Loucy (cell line): ENCODE results near the gene SGMS1.

Experiments used
- H2AFZ ChIP-seq: fragments of 200-600 bp; sonication (generic); 2 replicates; pipeline ENCODE4 v1.6.0; 2016; ENCODE audit warnings: antibody characterized with exemption, mild to moderate bottlenecking, low read length, moderate library complexity
- H3F3A ChIP-seq: fragments of 200-600 bp; 2 replicates; pipeline ENCODE4 v1.6.0; 2016; ENCODE audit warnings: antibody characterized with exemption, low read depth, mild to moderate bottlenecking
- H3K27me3 ChIP-seq: fragments of 200-600 bp; sonication (generic); 2 replicates; pipeline ENCODE4 v1.6.1; 2014; ENCODE audit warnings: low read length, mild to moderate bottlenecking; ENCODE audit not compliant: insufficient read depth, poor library complexity, severe bottlenecking
- H3K36me3 ChIP-seq: fragments of 200-600 bp; sonication (generic); 2 replicates; pipeline ENCODE4 v1.6.1; 2016; ENCODE audit warnings: low read length; ENCODE audit not compliant: insufficient read depth
- H3K4me1 ChIP-seq: fragments of 200-600 bp; sonication (generic); 2 replicates; pipeline ENCODE4 v1.5.1; 2014; ENCODE audit warnings: low read length, mild to moderate bottlenecking; ENCODE audit not compliant: insufficient read depth, poor library complexity, severe bottlenecking
- H3K4me2 ChIP-seq: fragments of 200-600 bp; sonication (generic); 2 replicates; pipeline ENCODE4 v1.6.0; 2014; ENCODE audit warnings: antibody characterized with exemption, low read length, low read depth, mild to moderate bottlenecking; ENCODE audit not compliant: poor library complexity, severe bottlenecking
- H3K4me3 ChIP-seq: fragments of 200-600 bp; sonication (generic); 2 replicates; pipeline ENCODE4 v1.5.1; 2014; ENCODE audit warnings: low read length, mild to moderate bottlenecking, mixed read lengths; ENCODE audit not compliant: poor library complexity, severe bottlenecking
- H3K79me2 ChIP-seq: fragments of 200-600 bp; sonication (generic); 2 replicates; pipeline ENCODE4 v1.6.1; 2014; ENCODE audit warnings: low read length; ENCODE audit not compliant: insufficient read depth
- H3K9ac ChIP-seq: fragments of 200-600 bp; sonication (generic); 2 replicates; pipeline ENCODE4 v1.6.0; 2014; ENCODE audit warnings: mild to moderate bottlenecking, low read depth, low read length, moderate library complexity; ENCODE audit not compliant: poor library complexity, severe bottlenecking
- H3K9me2 ChIP-seq: fragments of 200-600 bp; sonication (generic); replicated peaks from 2 replicates; pipeline ENCODE4 v1.6.1; 2016; ENCODE audit warnings: low read depth, low read length, mixed read lengths
- H3K9me3 ChIP-seq: fragments of 200-600 bp; sonication (generic); 2 replicates; pipeline ENCODE4 v1.6.1; 2014; ENCODE audit warnings: mild to moderate bottlenecking, antibody characterized with exemption, low read length, low read depth; ENCODE audit not compliant: insufficient read depth
- H4K20me1 ChIP-seq: fragments of 200-600 bp; sonication (generic); 2 replicates; pipeline ENCODE4 v1.6.0; 2014; ENCODE audit warnings: antibody characterized with exemption, low read length, mild to moderate bottlenecking; ENCODE audit not compliant: insufficient read depth, poor library complexity, severe bottlenecking
- EZH2phosphoT487 ChIP-seq: fragments of 200-600 bp; IDR thresholded peaks from 2 replicates; pipeline ENCODE4 v1.6.1; 2018; ENCODE audit warnings: antibody characterized with exemption, mild to moderate bottlenecking, moderate library complexity, borderline replicate concordance
- TF ChIP-seq, protein P1 (sequence below): fragments of 200-600 bp; sonication (generic); conservative IDR thresholded peaks from 2 replicates; pipeline ENCODE4 v1.5.1; 2014; ENCODE audit warnings: mild to moderate bottlenecking, antibody characterized with exemption, low read length

SGMS1 gene

DNA sequence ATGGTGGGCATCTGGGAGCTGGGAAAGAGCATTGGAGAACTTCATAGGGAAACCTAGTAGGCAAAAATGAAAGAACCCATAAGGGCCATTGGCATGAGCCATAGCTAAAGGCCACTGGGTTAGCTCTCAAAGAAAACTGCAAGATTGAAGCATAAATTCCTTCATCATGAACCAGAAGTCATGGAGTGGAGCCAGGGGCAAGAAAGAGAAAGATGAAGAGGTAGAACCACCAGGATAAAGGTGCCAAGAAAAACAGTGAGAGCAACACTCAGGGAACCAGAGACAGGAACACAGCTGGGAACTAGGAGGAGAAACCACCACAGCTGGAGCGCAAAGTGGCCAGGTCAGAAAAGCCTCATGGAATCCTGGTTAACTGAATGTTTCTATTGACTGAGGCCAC is 11.5 kb upstream of the SGMS1 start:
- H3K9ac ChIP-seq: no peak overlapping the region
- H3K4me3 ChIP-seq: no peak overlapping the region
- no peak for TF ChIP-seq EZH2phosphoT487
- TF ChIP-seq, protein P1, sequence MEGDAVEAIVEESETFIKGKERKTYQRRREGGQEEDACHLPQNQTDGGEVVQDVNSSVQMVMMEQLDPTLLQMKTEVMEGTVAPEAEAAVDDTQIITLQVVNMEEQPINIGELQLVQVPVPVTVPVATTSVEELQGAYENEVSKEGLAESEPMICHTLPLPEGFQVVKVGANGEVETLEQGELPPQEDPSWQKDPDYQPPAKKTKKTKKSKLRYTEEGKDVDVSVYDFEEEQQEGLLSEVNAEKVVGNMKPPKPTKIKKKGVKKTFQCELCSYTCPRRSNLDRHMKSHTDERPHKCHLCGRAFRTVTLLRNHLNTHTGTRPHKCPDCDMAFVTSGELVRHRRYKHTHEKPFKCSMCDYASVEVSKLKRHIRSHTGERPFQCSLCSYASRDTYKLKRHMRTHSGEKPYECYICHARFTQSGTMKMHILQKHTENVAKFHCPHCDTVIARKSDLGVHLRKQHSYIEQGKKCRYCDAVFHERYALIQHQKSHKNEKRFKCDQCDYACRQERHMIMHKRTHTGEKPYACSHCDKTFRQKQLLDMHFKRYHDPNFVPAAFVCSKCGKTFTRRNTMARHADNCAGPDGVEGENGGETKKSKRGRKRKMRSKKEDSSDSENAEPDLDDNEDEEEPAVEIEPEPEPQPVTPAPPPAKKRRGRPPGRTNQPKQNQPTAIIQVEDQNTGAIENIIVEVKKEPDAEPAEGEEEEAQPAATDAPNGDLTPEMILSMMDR: no peak
- H4K20me1 ChIP-seq: no peaks in the 10 kb centered on the region
- no peaks in the 10 kb centered on the region for H3K9me2 ChIP-seq
- H3K4me1 ChIP-seq: peaks cover 6% of the 10 kb centered on the region
- no peaks in the 10 kb centered on the region for H3K36me3 ChIP-seq
- no peaks in the 10 kb centered on the region for H3K79me2 ChIP-seq
- no peaks in the 10 kb centered on the region for H3F3A ChIP-seq
- H2AFZ ChIP-seq: no peak overlapping the region
- H3K27me3 ChIP-seq: peaks cover 68% of the 10 kb centered on the region
- H3K9me3 ChIP-seq: no peaks in the 10 kb centered on the region
- no peak overlapping the region for H3K4me2 ChIP-seq

DNA sequence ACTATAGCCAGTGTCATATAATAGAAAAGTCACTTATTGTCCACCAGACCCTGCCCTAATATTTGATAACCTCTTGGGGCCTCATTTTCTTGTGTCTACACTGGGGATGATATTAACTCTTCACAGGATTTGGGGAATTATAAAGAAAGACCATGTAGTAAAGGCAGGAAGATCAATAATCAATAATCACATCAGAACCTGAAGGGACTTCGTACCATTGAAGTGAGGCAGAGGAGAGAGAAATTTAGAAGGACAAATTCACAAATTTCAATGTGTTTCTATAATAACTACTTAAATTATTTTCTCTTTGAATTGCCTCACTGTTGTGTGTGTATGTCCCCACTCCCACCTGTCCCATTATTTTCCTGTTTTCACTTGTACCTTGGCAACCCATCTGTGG is 10.7 kb upstream of the SGMS1 start:
- Histone ChIP-seq H3K9ac (no peak overlapping the region), H3K27me3 (peaks cover 60% of the 10 kb centered on the region), H3K4me3 (no peak overlapping the region), H3K36me3 (no peaks in the 10 kb centered on the region), H3K79me2 (no peaks in the 10 kb centered on the region), H3K9me3 (no peaks in the 10 kb centered on the region), H3K4me1 (peaks cover 6% of the 10 kb centered on the region), H3K9me2 (no peaks in the 10 kb centered on the region), H2AFZ (no peak overlapping the region), H4K20me1 (no peaks in the 10 kb centered on the region), H3F3A (no peaks in the 10 kb centered on the region), H3K4me2 (no peak overlapping the region)
- TF ChIP-seq EZH2phosphoT487: no peak
- TF ChIP-seq, protein P1: no peak

DNA sequence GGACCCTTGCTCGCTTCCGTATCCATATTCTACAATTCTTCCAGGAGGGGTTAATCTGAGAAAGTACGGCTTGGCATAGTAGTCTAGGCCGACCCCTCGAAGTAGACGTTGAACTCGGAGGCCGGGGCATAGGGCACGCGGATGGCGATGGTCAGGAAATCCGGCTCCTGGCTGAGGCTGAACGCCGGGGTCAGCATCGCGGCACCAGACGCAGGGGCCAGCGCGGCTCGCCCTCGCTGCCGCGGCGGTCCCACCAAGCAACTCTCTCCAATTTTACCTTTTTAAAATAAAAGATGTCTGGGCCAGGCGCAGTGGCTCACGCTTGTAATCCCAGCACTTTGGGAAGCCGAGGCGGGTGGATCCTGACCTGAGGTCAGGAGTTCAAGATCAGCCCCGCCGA is 7.3 kb upstream of the SGMS1 start:
- no peak overlapping the region for H3K9ac ChIP-seq
- no peak for TF ChIP-seq EZH2phosphoT487
- TF ChIP-seq, protein P1: no peak
- no peaks in the 10 kb centered on the region for H3K9me3 ChIP-seq

More for the DNA sequence above, 7.3 kb upstream of the SGMS1 start:
- H3K9me2 ChIP-seq: no peaks in the 10 kb centered on the region
- no peak overlapping the region for H3K4me2 ChIP-seq
- no peaks in the 10 kb centered on the region for H3K4me1 ChIP-seq
- H3K36me3 ChIP-seq: no peaks in the 10 kb centered on the region
- no peaks in the 10 kb centered on the region for H3K79me2 ChIP-seq
- peaks cover 35% of the 10 kb centered on the region for H3K27me3 ChIP-seq
- H3F3A ChIP-seq: no peaks in the 10 kb centered on the region
- no peak overlapping the region for H2AFZ ChIP-seq
- H3K4me3 ChIP-seq: no peak overlapping the region
- H4K20me1 ChIP-seq: no peaks in the 10 kb centered on the region
